Choroid plexus epithelial cell (primary cell): ENCODE results near the gene PRDM12.
A peak's percentile ranks its signal among the peaks of the same experiment; 100 is the strongest.

Source experiments
- DNase-seq: peaks from one replicate; pipeline ENCODE4 v3.0.0-alpha.2; 2010; ENCODE audit warnings: low read depth
- H3K4me3 ChIP-seq: 2 replicates; pipeline ENCODE4 v1.5.1; 2011; ENCODE audit warnings: low read depth, mild to moderate bottlenecking, control low read depth, low read length, moderate library complexity
- TF ChIP-seq, protein P1 (sequence below): conservative IDR thresholded peaks from 2 replicates; pipeline ENCODE4 v1.5.1; 2011; ENCODE audit warnings: low read depth, mild to moderate bottlenecking, control low read depth, inconsistent platforms, low read length, moderate library complexity

PRDM12 gene

DNA sequence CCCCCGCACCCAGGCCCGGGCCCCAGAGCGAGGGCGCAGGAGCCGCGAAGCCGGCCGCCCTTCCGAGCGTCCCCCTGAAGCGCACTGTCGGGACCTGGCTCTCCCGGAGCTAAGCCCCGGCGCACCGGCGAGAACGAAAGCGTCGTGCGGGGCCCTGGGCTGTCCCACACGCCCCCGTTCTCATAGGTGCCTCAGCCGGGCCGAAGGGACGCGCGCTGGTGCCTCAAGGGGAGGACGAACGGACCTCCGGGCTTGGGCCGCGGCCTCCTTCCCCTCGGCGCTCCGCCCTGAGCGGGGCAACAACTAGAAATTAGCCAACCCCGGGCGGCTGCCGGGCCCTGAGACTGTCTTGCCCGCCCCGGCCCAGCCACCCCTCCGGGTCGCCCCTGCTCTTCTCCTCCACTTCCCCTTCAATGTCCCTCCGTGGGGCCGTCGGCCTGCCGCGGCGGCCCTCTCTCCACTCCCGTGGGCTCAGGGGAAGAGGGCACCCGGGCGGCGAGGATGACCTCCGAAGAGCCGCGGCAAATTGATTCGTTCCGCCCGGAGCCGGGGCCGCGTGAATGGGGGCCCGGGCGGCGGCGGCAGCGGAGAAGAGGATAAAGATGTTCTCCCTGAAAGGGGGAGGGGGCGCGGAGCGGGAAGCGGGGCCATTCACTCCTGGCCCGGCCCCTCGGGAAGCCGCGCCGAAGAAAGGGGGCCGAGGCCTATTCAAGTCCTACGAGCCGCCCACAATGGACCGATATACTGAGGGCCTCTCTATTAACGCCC, 3.5 kb upstream of the PRDM12 start:
- DNase-seq: no peak
- TF ChIP-seq, protein P1, sequence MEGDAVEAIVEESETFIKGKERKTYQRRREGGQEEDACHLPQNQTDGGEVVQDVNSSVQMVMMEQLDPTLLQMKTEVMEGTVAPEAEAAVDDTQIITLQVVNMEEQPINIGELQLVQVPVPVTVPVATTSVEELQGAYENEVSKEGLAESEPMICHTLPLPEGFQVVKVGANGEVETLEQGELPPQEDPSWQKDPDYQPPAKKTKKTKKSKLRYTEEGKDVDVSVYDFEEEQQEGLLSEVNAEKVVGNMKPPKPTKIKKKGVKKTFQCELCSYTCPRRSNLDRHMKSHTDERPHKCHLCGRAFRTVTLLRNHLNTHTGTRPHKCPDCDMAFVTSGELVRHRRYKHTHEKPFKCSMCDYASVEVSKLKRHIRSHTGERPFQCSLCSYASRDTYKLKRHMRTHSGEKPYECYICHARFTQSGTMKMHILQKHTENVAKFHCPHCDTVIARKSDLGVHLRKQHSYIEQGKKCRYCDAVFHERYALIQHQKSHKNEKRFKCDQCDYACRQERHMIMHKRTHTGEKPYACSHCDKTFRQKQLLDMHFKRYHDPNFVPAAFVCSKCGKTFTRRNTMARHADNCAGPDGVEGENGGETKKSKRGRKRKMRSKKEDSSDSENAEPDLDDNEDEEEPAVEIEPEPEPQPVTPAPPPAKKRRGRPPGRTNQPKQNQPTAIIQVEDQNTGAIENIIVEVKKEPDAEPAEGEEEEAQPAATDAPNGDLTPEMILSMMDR: no peak
- H3K4me3 ChIP-seq: no peak overlapping the region

DNA sequence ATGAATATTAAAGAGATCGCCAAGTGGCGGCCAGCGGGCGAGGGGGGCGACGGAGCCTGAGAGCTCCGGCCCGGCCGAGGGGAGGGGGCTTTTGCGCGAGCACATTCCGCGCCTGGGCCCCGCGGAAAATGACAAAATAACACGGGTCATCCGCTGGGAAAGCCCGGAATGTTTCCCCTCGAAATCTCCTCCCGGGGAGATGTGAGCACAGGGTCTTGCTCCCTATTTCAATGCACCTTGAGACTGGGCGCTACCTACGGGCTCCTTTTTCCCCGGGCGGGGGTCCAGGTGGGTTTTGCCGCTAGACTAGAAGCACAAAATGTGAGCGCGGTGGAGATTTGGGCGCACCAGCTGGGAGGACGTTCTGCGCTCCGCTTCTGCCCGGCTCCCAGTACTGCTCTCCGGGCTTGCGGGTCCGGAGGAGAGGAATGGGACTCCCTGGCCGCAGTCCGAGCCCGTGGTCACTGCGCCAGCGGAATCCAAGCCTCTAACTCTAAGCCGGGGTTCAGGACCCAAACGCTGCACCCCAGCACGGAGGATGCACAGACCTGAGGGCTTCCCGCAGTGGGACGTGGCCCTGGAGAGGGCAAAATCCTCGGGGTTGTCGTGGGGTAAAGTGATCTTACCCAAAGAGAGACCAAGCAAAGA, 2.8 kb upstream of the PRDM12 start:
- no peak for DNase-seq
- H3K4me3 ChIP-seq: no peak overlapping the region
- TF ChIP-seq, protein P1: no peak

DNA sequence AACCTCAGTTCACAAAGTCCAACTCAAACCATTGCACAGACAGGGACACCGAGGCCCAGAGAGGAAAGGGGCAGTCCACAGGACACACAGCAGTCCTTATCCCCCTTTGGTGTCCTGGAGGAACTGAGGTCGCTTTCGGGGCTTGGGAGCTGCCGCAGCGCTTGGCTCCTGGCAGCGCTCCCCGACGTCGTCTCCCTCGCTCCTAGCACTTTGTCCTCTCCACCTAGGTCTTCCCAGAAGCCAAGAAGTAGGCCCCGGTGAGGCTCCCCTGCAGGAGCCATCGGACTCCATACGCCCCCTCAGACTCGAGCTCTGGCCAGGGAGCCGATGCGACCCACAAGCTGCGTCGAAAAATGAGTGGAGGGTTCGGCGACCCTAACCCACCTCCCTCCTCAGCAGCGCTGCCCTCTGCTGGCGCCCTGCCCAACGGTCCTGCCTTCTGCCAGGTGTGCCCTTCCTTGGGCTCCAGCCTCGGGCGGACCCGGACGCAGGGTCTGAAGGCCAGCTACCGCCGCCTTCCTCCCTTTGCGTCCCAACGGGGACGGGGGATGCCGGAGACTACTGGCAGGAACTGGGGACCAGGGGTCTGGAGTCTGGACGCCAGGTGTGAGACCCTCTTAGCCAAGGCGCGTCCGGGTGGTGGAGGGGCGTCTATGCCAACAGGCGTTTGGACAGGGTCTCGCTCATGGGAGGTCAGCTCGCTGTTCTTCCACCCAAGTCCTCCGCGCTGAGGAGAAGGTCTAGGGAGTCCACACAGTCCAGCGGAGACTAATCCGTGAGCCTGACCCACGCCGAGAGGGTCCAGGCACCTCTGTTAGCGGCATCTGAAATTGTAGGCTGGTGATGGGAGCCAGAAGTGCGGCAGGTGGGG, 2.1 kb upstream of the PRDM12 start:
- H3K4me3 ChIP-seq: no peak overlapping the region
- no peak for DNase-seq
- TF ChIP-seq, protein P1: no peak

DNA sequence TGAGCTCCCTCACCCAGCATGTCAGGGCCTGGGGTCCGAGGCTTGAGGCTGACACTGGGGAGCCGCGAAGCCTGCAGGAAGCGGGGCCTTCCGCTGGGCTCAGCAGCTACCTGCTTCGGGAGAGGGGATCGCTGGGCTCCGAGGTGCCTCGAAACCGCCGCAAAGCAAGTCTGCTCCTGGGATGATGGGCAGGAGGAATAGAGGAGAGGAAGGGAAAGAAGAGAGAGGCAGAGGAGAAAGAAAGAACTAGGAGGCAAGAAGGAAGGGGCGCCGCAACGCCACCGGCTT, 1.5 kb upstream of the PRDM12 start:
- H3K4me3 ChIP-seq: no peak overlapping the region
- DNase-seq: no peak
- TF ChIP-seq, protein P1: no peak

DNA sequence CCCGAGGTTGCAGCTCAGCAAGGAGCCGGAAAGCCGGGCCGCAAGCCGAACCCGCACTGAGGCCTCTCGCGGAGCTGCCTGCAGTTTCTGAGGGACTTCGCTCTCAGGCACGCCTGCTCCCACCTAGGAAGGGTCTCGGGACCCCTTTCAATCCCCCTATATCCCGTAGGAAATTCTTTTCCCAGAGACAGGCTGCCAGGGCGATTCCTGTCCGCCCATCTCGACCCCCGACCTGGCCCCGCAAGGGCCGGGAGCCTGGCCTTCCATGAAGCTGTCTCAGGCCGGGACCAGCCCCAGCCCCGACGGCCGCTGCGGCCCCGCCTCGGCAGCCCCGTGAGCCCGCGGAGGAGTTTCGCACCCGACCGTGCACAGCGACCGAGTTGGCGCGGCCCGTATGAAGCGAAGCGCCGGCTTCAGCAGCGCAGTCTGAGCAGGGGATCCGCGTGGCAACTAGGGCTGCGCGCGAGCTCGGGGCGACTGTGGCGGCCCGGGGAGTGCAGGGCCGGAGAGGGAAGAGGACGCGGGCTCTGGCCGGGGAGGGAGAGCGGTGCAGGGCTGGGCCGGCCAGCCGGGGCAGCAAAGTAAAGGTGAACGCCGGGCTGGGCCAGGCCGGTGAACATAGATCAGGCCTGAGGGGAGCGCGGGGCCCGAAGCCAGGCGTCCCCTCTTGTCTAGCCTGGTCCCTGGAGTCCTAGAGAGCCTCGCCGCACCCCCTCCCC, 977 bp upstream of the PRDM12 start:
- DNase-seq: peak; percentile 18
- H3K4me3 ChIP-seq: no peak overlapping the region
- TF ChIP-seq, protein P1: no peak

DNA sequence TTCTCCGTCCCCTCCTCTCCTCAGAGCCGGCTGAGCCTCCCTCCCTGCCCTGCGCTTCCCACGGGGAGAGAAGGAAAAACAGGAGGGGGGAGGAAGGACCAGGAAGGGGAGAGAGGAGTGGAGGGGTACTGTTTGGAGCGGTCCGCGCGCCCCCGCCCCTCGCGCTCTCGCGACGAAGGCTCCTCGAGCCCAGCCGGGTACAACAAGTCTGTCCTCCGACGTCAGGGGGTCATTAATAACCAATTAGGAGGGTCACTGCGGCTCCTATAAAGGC, 480 bp upstream of the PRDM12 start:
- DNase-seq: no peak
- TF ChIP-seq, protein P1: no peak
- no peak overlapping the region for H3K4me3 ChIP-seq
